Mononuclear cell (primary cell): ENCODE measurements around the gene DACH1. TPM values are rescaled to one million over a fixed set of nuclear protein-coding genes. Genes with fewer than 3 reads are reported as not detected.
"Not testable (repeated sequence)": the region's sequence is repeated elsewhere in the genome, so short reads cannot be mapped to it uniquely, and the experiment has no call there.

Experiments used
- H3K27me3 ChIP-seq: 2 replicates; pipeline ENCODE4 v1.6.0; 2011; ENCODE audit warnings: low read length, control low read depth; ENCODE audit not compliant: insufficient read depth
- H3K4me1 ChIP-seq: 2 replicates; pipeline ENCODE4 v1.5.1; 2011; ENCODE audit warnings: mild to moderate bottlenecking, low read length, control low read depth; ENCODE audit not compliant: insufficient read depth
- H3K4me3 ChIP-seq: 2 replicates; pipeline ENCODE4 v1.5.1; 2011; ENCODE audit warnings: mild to moderate bottlenecking, low read length, moderate library complexity
- H3K9me3 ChIP-seq: 2 replicates; pipeline ENCODE4 v1.5.1; 2011; ENCODE audit warnings: low read depth, mild to moderate bottlenecking, control low read depth, low read length
- total RNA-seq: library from RNA; depleted of rRNA; stranded (reverse); fragments of >200 nt; gene quantifications from one replicate; pipeline ENCODE4 v1.2.3, GENCODE V29; 2012

DACH1 gene
- total RNA-seq, 1 donor: 0.42 TPM

DNA sequence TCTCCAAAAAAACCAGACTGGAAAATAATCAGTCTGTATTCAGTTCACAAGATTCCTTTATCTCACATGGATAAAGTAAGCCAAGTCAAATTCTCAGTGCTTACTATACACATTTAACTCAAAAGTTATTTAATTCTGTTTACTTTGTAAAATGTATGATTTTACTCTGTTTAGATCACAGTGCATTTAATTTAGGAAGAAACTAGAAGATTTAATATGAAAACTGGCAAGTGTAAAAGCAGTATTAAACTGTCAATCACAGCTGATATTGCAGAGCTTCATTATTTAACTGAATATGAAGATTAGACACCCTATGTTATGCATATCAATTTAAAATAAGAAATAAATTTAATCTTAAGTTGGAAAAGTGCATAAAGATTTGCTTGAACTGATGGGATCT lies 78.0 kb downstream of the DACH1 start:
- H3K9me3 ChIP-seq: no peaks in the 10 kb centered on the region
- no peaks in the 10 kb centered on the region for H3K27me3 ChIP-seq
- no peaks in the 10 kb centered on the region for H3K4me1 ChIP-seq
- no peak overlapping the region for H3K4me3 ChIP-seq

DNA sequence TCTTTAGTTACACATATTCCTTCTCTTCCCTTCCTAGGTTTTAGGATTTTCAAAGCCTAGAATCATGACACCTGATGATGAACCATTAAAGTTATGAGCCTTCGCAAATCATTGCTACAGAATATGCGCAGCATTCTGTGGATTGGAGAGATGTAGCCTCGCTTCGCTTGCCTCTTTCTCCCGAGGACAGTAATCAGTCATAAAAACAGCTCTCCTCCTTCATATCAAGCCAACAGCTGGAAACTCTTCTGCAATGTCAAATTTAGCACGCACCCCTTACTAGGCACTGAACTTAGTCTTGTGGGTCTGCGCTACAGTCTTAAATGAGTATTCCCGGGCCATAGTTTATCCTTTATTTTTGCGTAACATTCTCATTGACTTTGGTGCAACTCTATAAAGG lies 79.6 kb downstream of the DACH1 start:
- Histone ChIP-seq H3K9me3 (no peaks in the 10 kb centered on the region), H3K27me3 (no peaks in the 10 kb centered on the region), H3K4me1 (no peaks in the 10 kb centered on the region), H3K4me3 (no peak overlapping the region)

DNA sequence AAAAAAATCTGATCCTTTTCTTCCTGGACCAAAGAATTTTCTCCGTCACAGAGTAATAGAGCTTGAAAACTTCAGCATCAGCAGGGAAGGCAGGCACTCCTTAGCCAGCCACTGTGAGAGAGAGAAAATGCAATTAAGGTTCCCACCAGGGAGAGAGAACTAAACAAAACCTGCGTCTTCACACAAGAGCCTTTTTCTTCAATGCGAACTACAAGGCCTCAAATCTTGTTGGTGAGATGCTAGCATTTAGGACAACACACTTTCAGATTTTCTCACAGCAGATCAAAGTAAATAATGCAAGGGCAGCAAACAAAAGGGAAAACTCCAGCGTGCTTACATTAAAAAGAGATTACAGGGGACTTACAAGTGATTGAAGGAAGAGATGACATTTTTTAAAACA lies 80.1 kb downstream of the DACH1 start:
- H3K4me3 ChIP-seq: no peak overlapping the region
- no peaks in the 10 kb centered on the region for H3K9me3 ChIP-seq
- H3K27me3 ChIP-seq: no peaks in the 10 kb centered on the region
- no peaks in the 10 kb centered on the region for H3K4me1 ChIP-seq

DNA sequence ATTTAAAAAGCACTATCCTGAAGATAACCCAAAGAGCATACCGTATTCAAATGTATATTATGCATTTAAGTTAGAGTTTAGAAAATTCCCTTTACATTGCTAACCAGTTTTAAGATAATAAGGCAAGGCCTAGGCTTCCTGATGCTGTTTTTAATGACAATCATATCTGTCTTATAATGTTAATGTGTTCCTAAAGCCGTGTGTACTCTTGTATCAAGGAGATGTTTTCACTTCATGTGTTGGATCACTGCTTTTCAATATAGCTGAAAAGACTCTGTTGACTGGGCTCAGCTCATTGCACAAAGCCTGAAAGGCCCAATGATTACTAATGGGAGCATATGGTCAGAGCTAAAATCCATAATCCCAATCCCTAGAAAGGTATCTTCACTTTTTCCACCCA lies 81.6 kb downstream of the DACH1 start:
- Histone ChIP-seq H3K4me1 (no peaks in the 10 kb centered on the region), H3K9me3 (no peaks in the 10 kb centered on the region), H3K4me3 (no peak overlapping the region), H3K27me3 (no peaks in the 10 kb centered on the region)

DNA sequence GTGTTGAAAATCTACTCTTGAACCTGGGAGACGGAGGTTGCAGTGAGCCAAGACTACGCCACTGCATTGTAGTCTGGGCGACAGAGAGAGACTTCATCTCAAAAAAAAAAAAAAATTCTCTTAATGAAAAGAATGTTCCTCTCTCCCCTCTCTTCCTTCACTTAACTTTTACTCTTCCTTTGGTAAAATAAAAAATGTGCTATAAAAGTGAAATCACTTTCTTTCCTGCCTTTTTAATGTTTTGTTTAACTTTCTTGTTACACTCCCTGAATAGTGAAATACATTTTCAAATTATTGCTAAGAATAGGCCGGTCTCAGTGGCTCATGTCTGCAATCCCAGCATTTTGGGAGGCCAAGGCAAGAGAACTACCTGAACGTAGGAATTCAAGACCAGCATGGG lies 86.5 kb downstream of the DACH1 start:
- Histone ChIP-seq H3K9me3 (no peaks in the 10 kb centered on the region), H3K4me3 (no peak overlapping the region), H3K4me1 (no peaks in the 10 kb centered on the region)

DNA sequence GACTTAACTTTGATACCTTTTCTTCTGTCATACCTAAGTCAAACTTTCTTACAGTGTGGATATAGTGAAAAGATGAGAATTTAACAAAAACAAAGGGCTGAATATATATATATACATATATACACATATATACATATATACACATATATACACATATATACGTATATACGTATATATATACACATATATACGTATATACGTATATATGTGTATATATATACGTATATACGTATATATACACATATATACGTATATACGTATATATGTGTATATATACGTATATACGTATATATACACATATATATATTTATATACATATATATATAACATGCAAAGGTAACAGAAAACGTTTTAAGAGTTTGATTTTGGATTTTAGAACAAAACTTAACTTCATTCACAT lies 88.0 kb downstream of the DACH1 start:
- H3K4me1 ChIP-seq, H3K4me3 ChIP-seq, H3K27me3 ChIP-seq, H3K9me3 ChIP-seq: not testable (repeated sequence)

More for the DNA sequence above, 86.5 kb downstream of the DACH1 start:
- no peaks in the 10 kb centered on the region for H3K27me3 ChIP-seq

DNA sequence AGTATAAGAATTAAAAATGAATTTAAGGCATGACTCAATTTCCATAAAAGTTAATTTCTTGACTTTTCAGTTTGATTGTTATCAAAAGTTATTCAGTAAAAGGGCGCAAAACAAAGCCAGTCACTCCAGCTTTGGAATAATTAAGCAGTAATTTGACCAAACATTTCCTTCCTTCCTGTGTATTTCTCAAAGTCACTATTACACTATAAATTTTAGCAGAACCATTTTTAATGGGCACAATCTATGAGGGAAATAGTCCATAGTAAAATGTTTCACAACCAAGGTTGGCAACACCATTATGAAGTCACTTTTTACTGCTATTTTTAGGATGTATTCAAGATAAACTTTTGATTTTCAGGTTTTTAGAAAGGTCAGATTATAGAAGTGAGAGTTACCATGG lies 91.0 kb downstream of the DACH1 start:
- no peaks in the 10 kb centered on the region for H3K27me3 ChIP-seq
- no peaks in the 10 kb centered on the region for H3K4me1 ChIP-seq
- no peaks in the 10 kb centered on the region for H3K9me3 ChIP-seq
- no peak overlapping the region for H3K4me3 ChIP-seq

DNA sequence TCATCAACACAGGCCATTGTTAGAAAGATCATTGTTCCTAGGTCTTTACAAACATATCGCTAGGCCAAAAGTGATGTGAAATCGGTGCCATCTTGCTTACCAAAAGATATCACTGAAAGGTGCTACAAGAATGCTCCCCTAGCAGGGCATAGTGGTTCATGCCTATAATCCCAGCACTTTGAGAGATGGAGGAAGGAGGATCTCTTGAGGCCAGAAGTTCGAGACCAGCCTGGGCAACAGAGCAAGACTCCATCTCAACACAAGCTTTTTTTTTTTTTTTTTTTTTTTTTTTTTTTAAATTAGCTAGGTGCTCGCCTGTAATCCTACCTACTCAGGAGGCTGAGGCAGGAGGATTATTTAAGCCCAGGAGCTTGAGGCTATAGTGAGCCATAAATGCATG lies 92.1 kb downstream of the DACH1 start:
- Histone ChIP-seq H3K9me3 (no peaks in the 10 kb centered on the region), H3K4me1 (no peaks in the 10 kb centered on the region), H3K4me3 (no peak overlapping the region), H3K27me3 (no peaks in the 10 kb centered on the region)

DNA sequence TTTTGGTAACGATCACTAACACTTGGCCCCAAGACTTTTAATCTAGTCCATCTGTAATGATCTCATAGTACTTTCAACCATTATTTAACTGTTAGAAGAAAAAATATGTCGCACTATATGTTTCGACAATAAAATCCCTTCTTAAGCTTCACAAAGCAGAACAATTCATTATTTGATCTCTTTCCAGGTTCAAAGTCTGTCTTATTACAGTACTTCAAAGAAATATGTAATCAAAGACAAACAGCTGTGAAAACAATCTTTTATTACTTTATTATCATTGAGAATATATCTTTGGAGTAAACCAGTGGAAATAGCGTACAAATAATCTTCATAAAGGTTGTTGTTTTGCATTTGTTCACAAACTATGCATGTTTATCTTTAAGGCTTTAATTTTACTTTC lies 93.5 kb downstream of the DACH1 start:
- Histone ChIP-seq H3K27me3 (no peaks in the 10 kb centered on the region), H3K4me1 (no peaks in the 10 kb centered on the region), H3K9me3 (no peaks in the 10 kb centered on the region), H3K4me3 (no peak overlapping the region)

DNA sequence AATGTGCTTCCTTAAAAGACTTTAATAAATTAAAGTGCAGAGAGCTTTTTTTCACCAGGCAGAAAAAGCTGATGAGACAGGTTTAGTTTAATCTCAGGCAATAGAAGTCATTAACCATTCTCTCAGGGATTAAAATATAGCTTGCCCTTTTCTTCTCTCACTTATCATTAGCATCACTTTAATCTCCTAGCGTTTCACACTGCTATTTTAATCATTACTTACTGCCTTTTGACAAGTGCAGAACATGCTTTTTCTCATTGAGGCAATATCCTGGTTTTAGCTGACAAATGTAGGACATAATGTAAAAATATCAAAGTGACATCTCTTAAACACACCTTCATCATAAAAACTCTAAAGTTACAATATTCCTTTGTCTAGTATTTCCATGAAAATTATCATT lies 94.6 kb downstream of the DACH1 start:
- Histone ChIP-seq H3K27me3 (no peaks in the 10 kb centered on the region), H3K9me3 (no peaks in the 10 kb centered on the region), H3K4me1 (no peaks in the 10 kb centered on the region), H3K4me3 (no peak overlapping the region)

DNA sequence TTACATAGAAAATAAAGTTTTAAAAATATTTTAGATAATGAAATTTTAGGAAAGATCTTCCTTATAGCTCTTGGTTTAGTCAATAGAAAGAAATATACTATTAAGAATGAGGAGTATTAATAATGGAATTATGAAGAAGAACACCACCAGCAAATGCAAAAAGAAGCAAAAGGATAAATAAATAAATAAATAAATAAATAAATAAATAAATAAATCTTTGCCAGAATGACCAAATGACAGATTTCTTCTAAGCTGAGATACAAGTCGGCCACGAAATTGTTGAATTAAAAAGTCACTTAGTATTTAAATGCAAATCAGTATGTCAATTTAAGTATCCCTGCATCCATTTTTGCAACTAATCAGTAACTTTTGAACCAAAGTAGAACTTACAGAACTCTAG lies 95.9 kb downstream of the DACH1 start:
- H3K4me1 ChIP-seq: no peaks in the 10 kb centered on the region
- no peak overlapping the region for H3K4me3 ChIP-seq
- no peaks in the 10 kb centered on the region for H3K9me3 ChIP-seq
- no peaks in the 10 kb centered on the region for H3K27me3 ChIP-seq

DNA sequence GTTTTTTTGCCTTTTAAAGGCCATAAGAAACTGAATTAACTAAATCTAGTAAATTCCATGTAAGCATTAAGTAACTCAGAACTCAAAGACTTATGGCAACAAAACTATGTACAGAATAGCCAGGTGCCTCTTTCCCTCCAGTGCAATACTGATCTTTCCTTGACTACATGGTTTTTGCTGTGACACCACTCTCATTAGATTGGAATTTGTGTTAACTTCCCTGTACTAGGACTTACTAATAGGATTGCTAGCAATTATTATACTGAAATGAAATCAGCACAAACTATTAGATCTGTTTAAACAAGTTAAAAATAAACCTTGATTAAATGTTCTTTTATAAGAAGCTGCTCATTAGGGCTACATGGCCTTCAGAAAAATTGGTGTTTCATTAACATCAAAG lies 96.3 kb downstream of the DACH1 start:
- Histone ChIP-seq H3K4me1 (no peaks in the 10 kb centered on the region), H3K4me3 (no peak overlapping the region), H3K27me3 (no peaks in the 10 kb centered on the region), H3K9me3 (no peaks in the 10 kb centered on the region)

DNA sequence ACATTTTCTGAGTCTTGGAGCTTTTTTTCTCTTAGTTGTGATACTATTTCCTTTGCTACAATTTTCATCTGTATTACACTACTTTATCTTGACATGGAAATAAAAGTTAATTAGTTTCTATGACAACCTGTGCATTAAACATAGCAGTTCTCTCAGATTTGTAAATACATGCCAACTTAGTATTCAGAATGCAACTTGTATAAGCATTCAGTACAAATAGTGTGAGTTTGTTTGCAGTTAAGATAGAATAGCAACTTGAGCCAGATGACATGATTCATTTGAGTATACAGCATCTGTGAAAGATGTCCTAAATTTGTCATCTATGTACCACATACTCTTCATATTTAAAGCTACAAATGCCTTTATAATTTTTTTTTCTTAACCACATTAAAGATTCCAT lies 98.1 kb downstream of the DACH1 start:
- no peaks in the 10 kb centered on the region for H3K9me3 ChIP-seq
- H3K4me1 ChIP-seq: no peaks in the 10 kb centered on the region
- no peaks in the 10 kb centered on the region for H3K27me3 ChIP-seq
- H3K4me3 ChIP-seq: no peak overlapping the region

DNA sequence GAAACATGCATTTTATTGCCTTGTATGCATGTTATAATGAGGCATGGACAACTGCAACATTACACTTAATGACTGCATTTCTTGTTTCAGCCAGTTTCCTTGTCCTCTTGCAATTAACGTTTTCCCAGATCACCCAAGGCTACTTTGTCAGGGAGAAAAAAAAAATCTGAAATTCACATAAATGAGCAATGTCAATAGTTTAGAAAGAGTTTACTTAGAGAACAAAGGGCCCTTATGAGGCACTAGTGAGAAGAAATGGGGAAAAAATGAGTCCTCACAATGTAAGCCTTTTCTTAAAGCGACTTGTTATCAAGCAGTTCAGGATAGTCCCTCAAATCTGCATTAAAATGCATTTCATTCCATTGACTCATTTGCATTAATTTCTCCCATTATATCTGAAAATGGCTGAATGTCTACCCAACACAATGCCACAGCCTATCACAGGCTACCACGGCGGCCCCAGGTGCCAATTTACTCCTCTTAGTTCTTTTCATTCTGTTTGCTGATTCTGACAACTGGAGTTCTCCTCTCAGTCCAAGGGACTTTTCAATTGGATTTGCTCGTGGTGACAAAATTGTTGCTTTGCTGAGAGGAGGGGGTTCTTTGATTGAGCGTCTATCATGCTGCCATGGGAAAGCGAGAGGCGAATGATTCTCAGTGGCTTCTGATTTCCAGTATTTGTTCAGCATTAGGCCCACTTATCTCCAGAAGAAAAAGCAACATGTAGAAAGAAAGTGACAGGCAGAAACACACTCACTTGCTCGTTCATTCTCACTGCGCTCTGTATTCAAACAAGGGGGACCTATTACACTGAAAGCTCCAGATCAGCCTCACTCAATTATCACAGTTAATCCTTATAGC lies 107.1 kb downstream of the DACH1 start:
- Histone ChIP-seq H3K4me1 (no peaks in the 10 kb centered on the region), H3K27me3 (no peaks in the 10 kb centered on the region), H3K4me3 (no peak overlapping the region), H3K9me3 (no peaks in the 10 kb centered on the region)

DNA sequence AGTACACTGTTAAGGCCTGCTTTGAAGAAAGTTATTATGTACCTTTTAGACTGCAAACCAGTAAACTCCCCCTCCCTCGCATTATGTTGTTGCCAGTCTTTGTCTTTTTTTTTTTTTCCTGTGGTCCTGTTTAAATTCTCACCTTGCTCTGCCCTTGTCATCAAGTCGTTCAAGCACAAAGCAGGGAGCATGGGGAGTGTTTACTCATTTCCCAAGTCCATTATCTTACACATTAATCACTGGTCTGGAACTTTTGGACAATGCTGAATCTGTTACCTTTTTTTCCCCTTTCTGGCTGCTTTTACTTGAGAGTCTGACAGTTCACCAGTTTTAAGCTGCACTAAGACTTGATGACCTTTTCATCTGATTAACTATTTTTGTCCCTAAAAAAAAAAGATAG lies 108.2 kb downstream of the DACH1 start:
- Histone ChIP-seq H3K4me3 (no peak overlapping the region), H3K4me1 (no peaks in the 10 kb centered on the region), H3K9me3 (no peaks in the 10 kb centered on the region), H3K27me3 (no peaks in the 10 kb centered on the region)

DNA sequence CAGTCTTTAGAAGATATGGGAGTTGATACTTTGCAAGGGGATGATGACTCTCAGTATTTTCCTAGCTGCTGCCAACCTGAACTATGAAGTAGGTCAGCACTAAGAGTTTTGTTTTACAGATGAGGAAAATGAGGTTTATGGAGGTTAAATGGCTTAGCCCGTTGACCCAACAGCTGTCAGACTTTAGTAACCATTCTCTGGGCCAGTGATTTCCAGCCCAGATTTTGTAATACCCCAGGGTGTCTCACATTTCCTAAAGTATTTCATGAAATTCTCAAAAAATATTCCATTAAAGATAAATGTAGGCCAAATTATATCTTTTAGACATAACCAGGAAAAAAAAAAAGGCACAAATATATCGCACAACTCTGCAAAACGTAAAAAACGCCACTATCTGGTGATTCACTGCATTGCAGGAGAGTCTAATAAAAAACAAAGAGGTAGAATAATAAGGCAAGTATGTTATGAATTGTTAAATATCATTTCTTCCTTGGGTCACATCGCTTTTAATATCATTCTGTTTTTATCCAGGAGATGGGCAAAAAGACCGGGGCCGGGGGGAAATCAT lies 112.5 kb downstream of the DACH1 start:
- H3K4me3 ChIP-seq: no peak overlapping the region
- H3K4me1 ChIP-seq: no peaks in the 10 kb centered on the region
- no peaks in the 10 kb centered on the region for H3K27me3 ChIP-seq
- no peaks in the 10 kb centered on the region for H3K9me3 ChIP-seq
